Activated CD4-positive, alpha-beta T cell treated with anti-CD3 and anti-CD28 coated beads, Interleukin-2, Interleukin-4, amounts not matched to agents 100 ng/mL and 50 ng/mL, durations not matched to agents 16 hours and 8 hours (primary cell): Measurements from ENCODE around the gene BRWD1.

Source experiments
- DNase-seq: peaks from one replicate; pipeline ENCODE4 v3.0.0-alpha.2; 2020; ENCODE audit warnings: low spot score

Gene BRWD1

GRCh38 chr21:39197448-39198233 lies 115.8 kb downstream of the BRWD1 start:
- no peak for DNase-seq

GRCh38 chr21:39196838-39197237 lies 116.6 kb downstream of the BRWD1 start:
- no peak for DNase-seq

GRCh38 chr21:39196310-39196709 lies 117.1 kb downstream of the BRWD1 start:
- DNase-seq = no peak

- DNase-seq = no peak
Measured at GRCh38 chr21:39193380-39193779, 120.1 kb downstream of the BRWD1 start.

GRCh38 chr21:39189857-39190604 lies 123.4 kb downstream of the BRWD1 start:
- peak; percentile 41 for DNase-seq

- DNase-seq = no peak
Measured at GRCh38 chr21:39188521-39189139, 124.8 kb downstream of the BRWD1 start.

GRCh38 chr21:39187141-39187540 lies 126.3 kb downstream of the BRWD1 start:
- DNase-seq = no peak

- no peak for DNase-seq
Measured at GRCh38 chr21:39186676-39187075, 126.8 kb downstream of the BRWD1 start.

- no peak for DNase-seq
Measured at GRCh38 chr21:39185157-39185556, 128.3 kb downstream of the BRWD1 start.

- DNase-seq = no peak
Measured at GRCh38 chr21:39184050-39184980, 129.1 kb downstream of the BRWD1 start.

GRCh38 chr21:39183272-39184049 lies 130.0 kb downstream of the BRWD1 start, which contains the start of gene PSMG1:
Gene PSMG1 (minus strand): TSS chr21:39183451. CDS start chr21:39183385, 66 bp downstream.
- peak; percentile 94 for DNase-seq

GRCh38 chr21:39182484-39183271 lies 130.8 kb downstream of the BRWD1 start:
- DNase-seq = no peak

- DNase-seq = no peak
Measured at GRCh38 chr21:39182016-39182415, 131.4 kb downstream of the BRWD1 start.

- DNase-seq = peak; percentile 16
Measured at GRCh38 chr21:39181205-39181818, 132.1 kb downstream of the BRWD1 start.

- peak; percentile 13 for DNase-seq
Measured at GRCh38 chr21:39180429-39181019, 132.9 kb downstream of the BRWD1 start.

GRCh38 chr21:39178421-39178820 lies 135.0 kb downstream of the BRWD1 start:
- DNase-seq = no peak

GRCh38 chr21:39176271-39176709 lies 137.1 kb downstream of the BRWD1 start:
- no peak for DNase-seq

GRCh38 chr21:39175665-39176064 lies 137.8 kb downstream of the BRWD1 start:
- no peak for DNase-seq

GRCh38 chr21:39175154-39175553 lies 138.3 kb downstream of the BRWD1 start:
- no peak for DNase-seq
